B cell (primary cell): Measurements from ENCODE around the gene BRD3. TPM values are rescaled to one million over a fixed set of nuclear protein-coding genes. Genes with fewer than 3 reads are reported as not detected.

Experiments used
- ATAC-seq: fragments of 200-7000 bp; cut with Tn5 transposase; one replicate; pipeline ENCODE4 v1.10.0; 2021; ENCODE audit warnings: low read depth, mild to moderate bottlenecking, moderate number of reproducible peaks, moderate library complexity
- CTCF ChIA-PET: fragments of 350-600 bp; sonication (Branson Sonifier 250); formaldehyde crosslinking; loops from one replicate; lab custom pipeline; 2021; ENCODE audit warnings: antibody characterized with exemption, inconsistent platforms; lab: Charles Lee
- POLR2A ChIA-PET: fragments of 350-600 bp; sonication (Branson Sonifier 250); formaldehyde crosslinking; loops from one replicate; lab custom pipeline; 2021; ENCODE audit warnings: antibody characterized with exemption; lab: Charles Lee
- DNase-seq: peaks from one replicate; pipeline ENCODE4 v3.0.0; 2013
- H2AFZ ChIP-seq: 2 replicates; pipeline ENCODE4 v1.6.1; 2012; ENCODE audit warnings: mild to moderate bottlenecking, low read depth, low read length; ENCODE audit not compliant: insufficient read depth, poor library complexity, severe bottlenecking
- H3K27ac ChIP-seq, 2 donors: 1 replicate in 1 of 2; 2 replicates in 1 of 2; pipeline ENCODE4 v1.5.1; 2012 to 2013; ENCODE audit warnings: low read length in 2 of 2, mild to moderate bottlenecking in 2 of 2, moderate library complexity in 1 of 2
- H3K27me3 ChIP-seq, 4 experiments: fragments of 200-600 bp in 1 of 4; sonication (generic) in 1 of 4; replicated peaks in 1 of 4; 1 replicate in 2 of 4; 2 replicates in 2 of 4; pipeline versions ENCODE4 v1.6.1 to v1.7.0; 2013 to 2016; ENCODE audit warnings: low read length in 3 of 4, mild to moderate bottlenecking in 2 of 4, mixed read lengths in 1 of 4, moderate library complexity in 1 of 4; ENCODE audit not compliant: insufficient read depth in 4 of 4, control insufficient read depth in 3 of 4; ENCODE audit errors: control extremely low read depth in 1 of 4
- H3K36me3 ChIP-seq, 2 experiments: replicated peaks in 1 of 2; 1 replicate in 1 of 2; 2 replicates in 1 of 2; pipeline versions ENCODE4 v1.6.1 to v1.7.1; 2013; ENCODE audit warnings: low read length in 1 of 2; ENCODE audit not compliant: insufficient read depth in 2 of 2, control insufficient read depth in 1 of 2; ENCODE audit errors: control extremely low read depth in 1 of 2, extremely low read depth in 1 of 2
- H3K4me1 ChIP-seq, 2 donors: fragments of 200-600 bp in 1 of 2; sonication (generic) in 1 of 2; 1 replicate in 1 of 2; 2 replicates in 1 of 2; pipeline versions ENCODE4 v1.5.1 to v1.6.1; 2013 to 2017; ENCODE audit warnings: low read length in 2 of 2; ENCODE audit not compliant: control insufficient read depth in 2 of 2, insufficient read depth in 2 of 2
- H3K4me2 ChIP-seq: replicated peaks from 2 replicates; pipeline ENCODE3; 2012; ENCODE audit warnings: mild to moderate bottlenecking, low read depth, low read length; ENCODE audit not compliant: poor library complexity, severe bottlenecking
- H3K4me3 ChIP-seq, 5 experiments: fragments of 200-600 bp in 1 of 5; sonication (generic) in 1 of 5; 1 replicate in 3 of 5; 2 replicates in 2 of 5; pipeline versions ENCODE4 v1.5.1 to v1.7.0; 2011 to 2016; ENCODE audit warnings: low read length in 4 of 5, mild to moderate bottlenecking in 4 of 5, low read depth in 2 of 5, control low read depth in 1 of 5, moderate library complexity in 1 of 5; ENCODE audit not compliant: insufficient read depth in 1 of 5; ENCODE audit errors: control extremely low read depth in 1 of 5, extremely low read depth in 1 of 5
- H3K79me2 ChIP-seq: fragments of 200-600 bp; sonication (generic); one replicate; pipeline ENCODE4 v1.6.0; 2016; ENCODE audit warnings: low read length; ENCODE audit not compliant: control insufficient read depth, insufficient read depth
- H3K9ac ChIP-seq: fragments of 200-600 bp; sonication (generic); 2 replicates; pipeline ENCODE4 v1.6.1; 2017; ENCODE audit warnings: mild to moderate bottlenecking, low read length, moderate library complexity
- H3K9me3 ChIP-seq, 3 donors: one replicate each; pipeline versions ENCODE4 v1.6.1 to v1.7.1; 2013; ENCODE audit warnings: low read length in 2 of 3; ENCODE audit not compliant: control insufficient read depth in 2 of 3, insufficient read depth in 1 of 3; ENCODE audit errors: control extremely low read depth in 1 of 3
- H4K20me1 ChIP-seq: 2 replicates; pipeline ENCODE4 v1.6.0; 2012; ENCODE audit warnings: mild to moderate bottlenecking, low read length; ENCODE audit not compliant: insufficient read depth, control insufficient read depth, poor library complexity, severe bottlenecking
- H3K27ac Mint-ChIP-seq: one replicate; pipeline ENCODE4 v1.8.0; 2021; ENCODE audit warnings: mixed read lengths
- H3K27me3 Mint-ChIP-seq: one replicate; pipeline ENCODE4 v1.8.0; 2021; ENCODE audit warnings: mixed read lengths
- H3K4me1 Mint-ChIP-seq: one replicate; pipeline ENCODE4 v1.8.0; 2021; ENCODE audit warnings: mixed read lengths
- H3K4me3 Mint-ChIP-seq: one replicate; pipeline ENCODE4 v1.8.0; 2021; ENCODE audit warnings: mixed read lengths
- H3K9me3 Mint-ChIP-seq: one replicate; pipeline ENCODE4 v1.8.0; 2022; ENCODE audit warnings: mixed read lengths; ENCODE audit not compliant: insufficient read depth
- CTCF ChIP-seq: fragments of 200-600 bp; IDR thresholded peaks from one replicate; pipeline ENCODE4 v1.8.0; 2022; ENCODE audit warnings: antibody characterized with exemption, mild to moderate bottlenecking
- EZH2 ChIP-seq: IDR thresholded peaks from 2 replicates; pipeline ENCODE4 v1.6.1; 2012; ENCODE audit warnings: borderline replicate concordance, low read depth, mild to moderate bottlenecking, moderate library complexity, low read length; ENCODE audit not compliant: insufficient read depth, poor library complexity, severe bottlenecking
- WGBS: methylation state at CpG from one replicate; pipeline ENCODE4 v1.1.5; 2013; ENCODE audit warnings: missing lambda C conversion rate; ENCODE audit not compliant: insufficient coverage; 5-methylcytosine and 5-hydroxymethylcytosine counted together
- intact Hi-C: fragments of 100-400 bp; cut with micrococcal nuclease; formaldehyde crosslinking; loops from one replicate; pipeline ENCODE4 v1.10.0; 2022
- polyA plus RNA-seq: library from polyadenylated mRNA; depleted of rRNA; stranded (reverse); fragments of >200 nt; gene quantifications from 2 replicates; pipeline ENCODE4 v1.2.3, GENCODE V29; 2012
- total RNA-seq, 2 donors: library from RNA; stranded (reverse); fragments of 120-200 nt in 1 of 2; gene quantifications; 1 replicate in 1 of 2; 2 replicates in 1 of 2; pipeline versions ENCODE4 v1.2.3 to v1.2.4, GENCODE V29; 2013 to 2022

Gene BRD3
- total and polyA plus RNA-seq, 2 donors (not counting 1 experiment from before 2014, with no cell fraction given) = 8.9 to 38.0 TPM

- ChIA-PET POLR2A (interaction anchor here (0.7 to 2.8 kb wide), 3 partner anchors 77 to 213 kb away, joined by 3 to 16 read pairs (median 4); no protein-coding TSS in a partner anchor), CTCF (interaction anchor here (0.6 to 5.8 kb wide), 35 partner anchors 9 to 340 kb away, joined by 3 to 561 read pairs (median 7); partner anchors contain the start of gene BRD3OS)
- Mint-ChIP-seq H3K27me3 (no peaks in the 10 kb centered on the region), H3K4me3 (no peak overlapping the region), H3K27ac (no peak overlapping the region), H3K9me3 (no peaks in the 10 kb centered on the region), H3K4me1 (peaks cover 18% of the 10 kb centered on the region)
- ATAC-seq (no peak), DNase-seq (no peak)
- peaks cover 26% of the 10 kb centered on the region for H3K79me2 ChIP-seq
- no peak overlapping the region for H3K9ac ChIP-seq
- H3K36me3 ChIP-seq = no peaks in the 10 kb centered on the region
- 77% methylated on average over 11 of the region's 17 CpGs for WGBS
- intact Hi-C loops = no loop called here
- no peaks in the 10 kb centered on the region for H3K27me3 ChIP-seq
- peaks cover 12% of the 10 kb centered on the region for H4K20me1 ChIP-seq
- no peaks in the 10 kb centered on the region for H3K9me3 ChIP-seq
- H3K27ac ChIP-seq = no peak overlapping the region
- H3K4me3 ChIP-seq = no peak overlapping the region
- H3K4me1 ChIP-seq = peaks cover 19 to 25% of the 10 kb centered on the region in 2 donors
- TF ChIP-seq EZH2 (no peak), CTCF (no peak)
- no peak overlapping the region for H2AFZ ChIP-seq
- no peak overlapping the region for H3K4me2 ChIP-seq
These were observed 72.6 kb downstream of the BRD3 start for GRCh38 chr9:133995012-133995896.
